Measurements from ENCODE around the gene MOV10L1.
"Not testable (repeated sequence)": the region's sequence is repeated elsewhere in the genome, so short reads cannot be mapped to it uniquely, and the experiment has no call there.

Gene MOV10L1

GRCh38 chr22:50111056-50111455 lies 21.2 kb downstream of the MOV10L1 start:
- no peak for DNase-seq

GRCh38 chr22:50112151-50113118 lies 22.6 kb downstream of the MOV10L1 start:
- DNase-seq: no peak

GRCh38 chr22:50114221-50115021 lies 24.6 kb downstream of the MOV10L1 start:
- DNase-seq: peak; percentile 11

GRCh38 chr22:50115693-50116092 lies 25.9 kb downstream of the MOV10L1 start:
- DNase-seq: no peak

- DNase-seq: no peak
Observed at GRCh38 chr22:50117168-50117762, 27.5 kb downstream of the MOV10L1 start.

GRCh38 chr22:50118129-50118528 lies 28.3 kb downstream of the MOV10L1 start:
- no peak for DNase-seq

GRCh38 chr22:50118557-50119168 lies 28.9 kb downstream of the MOV10L1 start:
- no peak for DNase-seq

- no peak for DNase-seq
Observed at GRCh38 chr22:50119169-50119767, 29.5 kb downstream of the MOV10L1 start.

GRCh38 chr22:50119768-50120251 lies 30.0 kb downstream of the MOV10L1 start:
- DNase-seq: no peak

GRCh38 chr22:50121202-50121740 lies 31.5 kb downstream of the MOV10L1 start:
- no peak for DNase-seq

GRCh38 chr22:50123119-50123518 lies 33.3 kb downstream of the MOV10L1 start:
- no peak for DNase-seq

GRCh38 chr22:50125029-50125428 lies 35.2 kb downstream of the MOV10L1 start:
- no peak for DNase-seq

- DNase-seq: no peak
Observed at GRCh38 chr22:50129121-50129736, 39.4 kb downstream of the MOV10L1 start.

GRCh38 chr22:50131894-50132293 lies 42.1 kb downstream of the MOV10L1 start:
- no peak for DNase-seq

GRCh38 chr22:50134481-50134880 lies 44.7 kb downstream of the MOV10L1 start:
- no peak for DNase-seq

GRCh38 chr22:50136581-50137015 lies 46.8 kb downstream of the MOV10L1 start:
- peak; percentile 62 for DNase-seq

GRCh38 chr22:50137277-50137676 lies 47.5 kb downstream of the MOV10L1 start:
- DNase-seq: not testable (repeated sequence)

- peak; percentile 29 for DNase-seq
Observed at GRCh38 chr22:50138041-50138440, 48.2 kb downstream of the MOV10L1 start.

- no peak for DNase-seq
Observed at GRCh38 chr22:50138988-50139387, 49.2 kb downstream of the MOV10L1 start.

GRCh38 chr22:50139843-50140415 lies 50.1 kb downstream of the MOV10L1 start:
- peak; percentile 96 for DNase-seq

GRCh38 chr22:50140615-50141014 lies 50.8 kb downstream of the MOV10L1 start:
- no peak for DNase-seq

Measured in NCI-H69 (cell line).